ENCODE data around the gene TASP1.

DNA sequence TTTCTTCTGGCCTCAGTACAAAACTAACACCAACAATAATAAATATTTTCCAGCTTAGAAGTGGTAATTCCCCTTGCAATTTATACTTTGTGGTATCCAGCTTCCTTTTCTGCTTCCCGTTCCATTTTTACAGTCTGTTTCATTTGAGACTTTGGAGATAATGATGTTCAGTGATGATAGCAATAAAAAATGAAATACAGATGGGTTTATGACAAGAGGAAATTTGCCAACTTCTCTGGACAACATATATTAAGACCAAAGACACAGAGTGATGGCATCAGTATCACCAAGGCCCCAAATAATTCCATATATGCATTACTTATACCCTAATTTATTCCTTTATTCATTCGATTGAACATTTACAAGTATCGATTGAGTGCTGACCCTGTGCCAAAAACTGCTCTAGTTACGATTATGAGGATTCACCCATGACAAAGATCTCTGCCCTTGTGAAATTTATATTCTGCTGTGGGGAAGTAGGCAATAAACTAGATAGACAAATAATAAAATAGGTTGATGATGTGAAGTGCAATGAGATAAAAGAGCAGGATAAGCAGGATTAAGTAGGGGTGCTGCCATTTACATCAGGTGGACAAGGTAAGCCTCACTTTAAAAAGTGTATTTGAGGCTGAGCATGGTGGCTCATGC lies 18.1 kb upstream of the TASP1 start:
- TF ChIP-seq, protein P1, sequence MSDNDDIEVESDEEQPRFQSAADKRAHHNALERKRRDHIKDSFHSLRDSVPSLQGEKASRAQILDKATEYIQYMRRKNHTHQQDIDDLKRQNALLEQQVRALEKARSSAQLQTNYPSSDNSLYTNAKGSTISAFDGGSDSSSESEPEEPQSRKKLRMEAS (IDR thresholded peaks at IDR 0.05; ENCODE audit: insufficient read depth, insufficient read length), result no peak
- TF ChIP-seq, protein P2, sequence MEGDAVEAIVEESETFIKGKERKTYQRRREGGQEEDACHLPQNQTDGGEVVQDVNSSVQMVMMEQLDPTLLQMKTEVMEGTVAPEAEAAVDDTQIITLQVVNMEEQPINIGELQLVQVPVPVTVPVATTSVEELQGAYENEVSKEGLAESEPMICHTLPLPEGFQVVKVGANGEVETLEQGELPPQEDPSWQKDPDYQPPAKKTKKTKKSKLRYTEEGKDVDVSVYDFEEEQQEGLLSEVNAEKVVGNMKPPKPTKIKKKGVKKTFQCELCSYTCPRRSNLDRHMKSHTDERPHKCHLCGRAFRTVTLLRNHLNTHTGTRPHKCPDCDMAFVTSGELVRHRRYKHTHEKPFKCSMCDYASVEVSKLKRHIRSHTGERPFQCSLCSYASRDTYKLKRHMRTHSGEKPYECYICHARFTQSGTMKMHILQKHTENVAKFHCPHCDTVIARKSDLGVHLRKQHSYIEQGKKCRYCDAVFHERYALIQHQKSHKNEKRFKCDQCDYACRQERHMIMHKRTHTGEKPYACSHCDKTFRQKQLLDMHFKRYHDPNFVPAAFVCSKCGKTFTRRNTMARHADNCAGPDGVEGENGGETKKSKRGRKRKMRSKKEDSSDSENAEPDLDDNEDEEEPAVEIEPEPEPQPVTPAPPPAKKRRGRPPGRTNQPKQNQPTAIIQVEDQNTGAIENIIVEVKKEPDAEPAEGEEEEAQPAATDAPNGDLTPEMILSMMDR (IDR thresholded peaks at IDR 0.05; ENCODE audit: extremely low read depth in 1 of 2, insufficient read depth in 1 of 2, low read depth in 1 of 2, low read length in 2 of 2), result no peak
- TF ChIP-seq POLR2AphosphoS5 (IDR thresholded peaks at IDR 0.05; ENCODE audit: insufficient read depth, low read depth, low read length), result no peak

Data from endothelial cell of umbilical vein (primary cell).